Effector CD4-positive, alpha-beta T cell (primary cell): ENCODE results near the gene KBTBD6.
"Not testable (repeated sequence)": the region's sequence is repeated elsewhere in the genome, so short reads cannot be mapped to it uniquely, and the experiment has no call there.

ENCODE experiments used
- DNase-seq: peaks from one replicate; pipeline ENCODE4 v3.0.0-alpha.2; 2020

Gene KBTBD6

DNA sequence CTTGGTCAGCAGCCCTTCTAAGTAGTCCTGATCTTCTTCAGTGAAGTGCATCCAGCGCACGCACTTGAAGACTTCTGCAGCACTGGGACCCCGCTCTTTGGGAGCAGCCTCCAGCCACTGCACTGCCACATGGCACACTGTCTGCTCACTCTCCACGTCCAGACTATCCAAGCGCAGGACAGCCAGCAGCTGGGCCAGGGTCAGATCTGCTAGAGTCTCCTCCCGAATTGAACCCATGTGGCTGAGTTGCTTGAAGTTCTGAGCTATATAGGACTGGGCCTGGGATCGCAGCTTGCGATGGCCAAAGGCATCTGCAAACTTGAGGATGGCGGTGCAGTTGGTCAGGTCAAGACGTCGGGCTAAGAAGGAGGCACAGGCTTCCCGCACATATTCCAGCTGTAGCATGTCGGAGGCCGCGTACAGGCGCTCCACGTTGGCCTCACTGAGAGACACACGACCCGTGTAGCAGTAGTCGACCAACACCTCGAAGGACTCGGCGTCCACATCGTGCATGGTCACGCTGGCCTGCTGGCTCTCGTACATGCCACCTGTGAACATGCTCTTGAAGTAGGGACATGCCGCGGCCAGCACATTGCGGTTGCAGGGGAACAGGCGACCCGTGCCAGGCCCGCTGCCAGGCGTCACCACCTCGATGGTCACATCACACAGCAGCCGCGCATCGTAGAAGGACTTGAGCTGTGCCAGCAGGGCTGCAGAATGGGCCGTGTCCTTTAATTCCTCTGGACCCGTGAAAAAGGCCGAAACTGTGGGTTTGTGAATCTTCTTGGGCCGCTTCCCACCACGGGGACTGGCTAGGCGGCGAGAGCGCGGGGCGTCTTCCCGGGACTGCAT, 716 bp downstream of the KBTBD6 start:
- DNase-seq: not testable (repeated sequence)

GRCh38 chr13:41131189-41131588, 1.4 kb downstream of the KBTBD6 start:
- not testable (repeated sequence) for DNase-seq

DNA sequence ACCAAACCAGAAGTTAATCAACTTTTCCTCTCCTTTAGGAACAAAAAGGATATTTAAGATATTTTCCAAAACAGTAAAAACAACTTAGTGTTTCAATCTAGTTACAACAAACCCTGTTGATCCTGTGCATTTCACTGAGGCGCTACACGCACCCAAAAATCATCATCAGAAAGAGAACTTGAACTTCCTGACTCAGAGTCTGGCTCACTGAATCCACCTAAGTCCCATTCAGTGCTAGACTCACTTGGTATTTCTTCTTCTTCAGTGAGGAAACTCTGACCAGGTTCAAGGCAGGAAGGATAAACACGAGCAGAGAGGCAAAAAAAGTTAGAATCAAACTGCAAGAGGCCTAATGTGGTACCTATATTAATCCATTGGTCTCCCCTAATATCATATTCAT, 2.2 kb downstream of the KBTBD6 start:
- no peak for DNase-seq

DNA sequence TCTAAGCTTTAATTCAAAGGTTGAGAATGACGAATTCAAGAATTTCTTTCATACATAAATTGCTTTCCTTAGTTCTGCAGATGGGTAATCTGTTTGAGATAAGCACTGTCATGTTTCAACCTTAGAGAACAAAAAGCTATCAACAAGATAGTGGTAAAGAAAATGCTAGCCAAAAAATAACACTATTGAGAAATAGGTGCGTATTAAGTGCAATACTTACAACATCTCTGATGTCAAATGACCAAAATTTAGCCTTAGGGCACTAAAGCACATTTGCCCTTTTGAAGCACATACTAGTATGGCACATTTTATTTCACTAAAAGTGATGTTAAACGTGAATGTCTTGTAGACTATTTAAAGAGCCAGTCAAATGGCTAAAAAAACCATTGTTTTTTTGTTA, 4.9 kb downstream of the KBTBD6 start:
- no peak for DNase-seq

GRCh38 chr13:41122838-41123237, 9.8 kb downstream of the KBTBD6 start:
- DNase-seq: no peak

- no peak for DNase-seq
Observed at GRCh38 chr13:41117869-41118268, 14.7 kb downstream of the KBTBD6 start.

GRCh38 chr13:41111454-41111853, 21.1 kb downstream of the KBTBD6 start:
- no peak for DNase-seq

- DNase-seq: no peak
Observed at GRCh38 chr13:41107584-41108014, 25.0 kb downstream of the KBTBD6 start.

DNA sequence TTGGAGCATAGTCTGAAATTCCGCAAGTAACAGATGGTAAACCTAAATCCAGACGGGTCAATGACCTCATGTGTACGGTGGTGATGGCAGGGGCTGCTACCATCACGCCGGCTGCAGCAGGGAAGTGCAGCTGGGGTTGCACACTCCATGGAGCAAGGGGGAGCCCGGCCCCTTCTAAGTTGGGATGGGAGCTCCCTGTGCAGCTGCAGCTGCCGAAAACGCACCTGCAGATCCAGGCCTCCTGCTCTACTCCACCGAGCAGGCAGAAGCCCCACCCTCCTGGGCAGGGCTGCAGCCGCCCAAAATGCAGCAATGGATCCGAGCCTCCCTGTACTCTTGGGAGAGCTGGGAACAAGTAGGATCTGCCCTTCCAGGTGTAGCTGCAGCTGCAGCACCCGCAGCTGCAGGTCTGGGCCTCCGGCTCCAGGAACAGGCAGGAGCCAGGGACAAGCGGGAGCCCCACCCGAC, 25.5 kb downstream of the KBTBD6 start:
- no peak for DNase-seq

DNA sequence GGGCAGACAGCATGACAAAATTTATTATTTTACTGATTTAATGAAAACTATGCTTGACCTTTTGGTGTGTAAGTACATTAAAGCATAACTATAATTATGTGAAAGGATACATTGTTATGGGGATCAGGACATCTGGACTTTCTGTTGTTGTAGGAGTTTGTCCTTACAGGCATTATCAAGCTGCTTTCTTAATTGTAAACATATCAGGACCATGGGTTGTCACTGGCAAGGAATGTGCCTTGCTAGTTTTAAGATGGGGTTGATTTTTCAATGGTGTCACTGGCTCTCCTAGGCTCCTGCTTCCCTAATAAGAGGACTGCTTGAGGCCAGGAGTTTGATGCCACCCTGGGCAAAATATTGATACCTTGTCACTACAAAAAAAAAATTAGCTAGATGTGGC, 32.6 kb downstream of the KBTBD6 start:
- no peak for DNase-seq

DNA sequence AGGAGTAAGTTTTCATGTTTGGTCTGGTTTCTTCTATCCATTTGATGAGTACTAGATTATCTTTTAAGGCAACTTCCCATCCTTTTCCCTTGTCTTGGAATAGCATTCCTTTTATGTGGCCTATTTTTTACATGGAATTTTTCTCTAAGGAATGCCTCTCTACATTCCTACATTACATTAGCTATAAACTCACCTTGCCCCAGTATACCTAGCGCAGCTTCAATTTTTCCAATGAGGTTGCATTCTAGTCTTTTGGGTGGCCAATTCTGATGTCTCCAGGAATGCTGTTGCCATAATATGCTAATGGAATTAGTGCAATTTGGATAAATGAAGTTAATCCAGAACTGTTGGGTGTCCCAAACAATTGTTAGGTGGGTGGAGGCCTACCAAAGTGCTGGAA, 33.8 kb downstream of the KBTBD6 start:
- DNase-seq: no peak

DNA sequence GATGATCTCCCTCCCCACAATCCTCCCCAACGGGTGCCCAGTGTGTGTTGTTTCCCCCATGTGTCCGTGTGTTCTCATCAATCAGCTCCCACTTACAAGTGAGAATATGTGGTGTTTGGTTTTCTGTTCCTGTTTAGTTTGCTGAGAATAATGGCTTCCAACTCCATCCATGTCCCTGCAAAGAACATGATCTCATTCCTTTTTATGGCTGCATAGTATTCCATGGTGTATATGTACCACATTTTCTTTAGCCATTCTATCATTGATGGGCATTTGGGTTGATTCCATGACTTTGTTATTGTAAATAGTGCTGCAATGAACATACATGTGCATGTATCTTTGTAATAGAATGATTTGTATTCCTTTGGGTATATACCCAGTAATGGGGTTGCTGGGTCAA, 36.9 kb downstream of the KBTBD6 start:
- not testable (repeated sequence) for DNase-seq

- no peak for DNase-seq
Observed at GRCh38 chr13:41085961-41086585, 46.5 kb downstream of the KBTBD6 start.

GRCh38 chr13:41079725-41080124, 52.9 kb downstream of the KBTBD6 start:
- no peak for DNase-seq
